NT2/D1 (cell line): ENCODE data around the gene RAB11FIP4.

Experiments
- SUZ12 ChIP-seq: IDR thresholded peaks from 2 replicates; pipeline ENCODE4 v1.6.1; 2011; ENCODE audit not compliant: insufficient read length, insufficient read depth; ENCODE audit errors: extremely low read depth
- YY1 ChIP-seq: IDR thresholded peaks from 2 replicates; pipeline ENCODE4 v1.6.1; 2011; ENCODE audit not compliant: insufficient read length, insufficient read depth
- ZNF274 ChIP-seq: IDR thresholded peaks from 2 replicates; pipeline ENCODE4 v1.6.1; 2011; ENCODE audit warnings: mild to moderate bottlenecking, low read depth, low read length

DNA sequence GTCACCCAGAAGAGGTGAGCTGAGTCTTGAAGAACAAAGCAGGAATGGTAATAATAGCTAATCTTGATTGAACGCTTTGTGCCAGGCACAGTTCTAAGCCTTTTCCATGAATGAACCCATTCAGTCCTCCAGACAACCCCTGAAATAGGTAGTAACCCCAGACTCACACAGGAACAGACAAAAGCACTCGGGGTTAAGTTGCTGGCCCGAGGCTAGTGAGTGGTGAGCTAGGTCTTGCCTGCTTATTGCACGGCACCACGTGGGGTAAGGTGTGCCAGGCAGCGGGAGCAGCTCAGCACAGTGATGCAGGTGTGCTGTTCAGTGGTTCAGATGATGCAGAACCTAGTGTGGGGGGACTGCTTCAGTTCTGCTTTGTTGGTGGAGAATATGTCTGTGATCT, 181.6 kb downstream of the RAB11FIP4 start:
- TF ChIP-seq YY1, result no peak
- no peak for TF ChIP-seq ZNF274
- TF ChIP-seq SUZ12, result no peak
